Measurements from ENCODE around the gene ASB6.

ASB6 gene

GRCh38 chr9:129686736-129687135 is 44.8 kb upstream of the ASB6 start:
- H3K9me3 ChIP-seq (ENCODE audit: insufficient read depth, low read length, severe bottlenecking), result no peaks in the 10 kb centered on the region
- no peaks in the 10 kb centered on the region for H3K36me3 ChIP-seq (ENCODE audit: insufficient read depth, low read length)
- DNase-seq (no peak), ATAC-seq (ENCODE audit: insufficient read depth, low read depth) (no peak)
- H4K20me1 ChIP-seq (ENCODE audit: insufficient read depth, low read length), result no peaks in the 10 kb centered on the region
- H3K9ac ChIP-seq (ENCODE audit: low read depth, low read length), result no peak overlapping the region
- no peak overlapping the region for H2AFZ ChIP-seq (ENCODE audit: low read depth, low read length)
- TF ChIP-seq CTCF (IDR thresholded peaks at IDR 0.05; ENCODE audit: borderline replicate concordance, extremely low read depth, low read length, poor library complexity, severe bottlenecking), result no peak
- TF ChIP-seq EZH2 (IDR thresholded peaks at IDR 0.05; ENCODE audit: borderline replicate concordance, low read depth, low read length, severe bottlenecking), result no peak
- H3K4me2 ChIP-seq (ENCODE audit: insufficient read depth, low read length), result no peak overlapping the region
- H3K4me1 ChIP-seq (ENCODE audit: insufficient read depth, low read length), result no peaks in the 10 kb centered on the region
- no peaks in the 10 kb centered on the region for H3K27me3 ChIP-seq (ENCODE audit: insufficient read depth, low read length, poor library complexity)
- no peaks in the 10 kb centered on the region for H3K79me2 ChIP-seq (ENCODE audit: insufficient read depth, low read length)
- H3K4me3 ChIP-seq (ENCODE audit: low read depth in 1 of 2, low read length in 2 of 2), result no peak overlapping the region
- no peak overlapping the region for H3K27ac ChIP-seq (ENCODE audit: low read length)

GRCh38 chr9:129685933-129686259 is 43.9 kb upstream of the ASB6 start:
- Histone ChIP-seq H3K79me2 (ENCODE audit: insufficient read depth, low read length) (no peaks in the 10 kb centered on the region), H2AFZ (ENCODE audit: low read depth, low read length) (no peak overlapping the region), H3K9ac (ENCODE audit: low read depth, low read length) (no peak overlapping the region), H3K27ac (ENCODE audit: low read length) (no peak overlapping the region), H3K9me3 (ENCODE audit: insufficient read depth, low read length, severe bottlenecking) (no peaks in the 10 kb centered on the region), H3K4me2 (ENCODE audit: insufficient read depth, low read length) (no peak overlapping the region), H3K27me3 (ENCODE audit: insufficient read depth, low read length, poor library complexity) (no peaks in the 10 kb centered on the region), H3K36me3 (ENCODE audit: insufficient read depth, low read length) (no peaks in the 10 kb centered on the region), H4K20me1 (ENCODE audit: insufficient read depth, low read length) (no peaks in the 10 kb centered on the region), H3K4me1 (ENCODE audit: insufficient read depth, low read length) (no peaks in the 10 kb centered on the region), H3K4me3 (ENCODE audit: low read depth in 1 of 2, low read length in 2 of 2) (no peak overlapping the region)
- DNase-seq (no peak), ATAC-seq (ENCODE audit: insufficient read depth, low read depth) (no peak)
- TF ChIP-seq EZH2 (IDR thresholded peaks at IDR 0.05; ENCODE audit: borderline replicate concordance, low read depth, low read length, severe bottlenecking) (no peak), CTCF (IDR thresholded peaks at IDR 0.05; ENCODE audit: borderline replicate concordance, extremely low read depth, low read length, poor library complexity, severe bottlenecking) (no peak)

- Histone ChIP-seq H3K4me1 (ENCODE audit: insufficient read depth, low read length) (no peaks in the 10 kb centered on the region), H3K9ac (ENCODE audit: low read depth, low read length) (no peak overlapping the region), H3K36me3 (ENCODE audit: insufficient read depth, low read length) (no peaks in the 10 kb centered on the region), H2AFZ (ENCODE audit: low read depth, low read length) (no peak overlapping the region), H3K4me2 (ENCODE audit: insufficient read depth, low read length) (no peak overlapping the region), H3K9me3 (ENCODE audit: insufficient read depth, low read length, severe bottlenecking) (no peaks in the 10 kb centered on the region), H3K4me3 (ENCODE audit: low read depth in 1 of 2, low read length in 2 of 2) (no peak overlapping the region), H3K79me2 (ENCODE audit: insufficient read depth, low read length) (no peaks in the 10 kb centered on the region), H4K20me1 (ENCODE audit: insufficient read depth, low read length) (no peaks in the 10 kb centered on the region), H3K27ac (ENCODE audit: low read length) (no peak overlapping the region), H3K27me3 (ENCODE audit: insufficient read depth, low read length, poor library complexity) (no peaks in the 10 kb centered on the region)
- ATAC-seq (ENCODE audit: insufficient read depth, low read depth), result no peak
- no peak for TF ChIP-seq EZH2 (IDR thresholded peaks at IDR 0.05; ENCODE audit: borderline replicate concordance, low read depth, low read length, severe bottlenecking)
- no peak for TF ChIP-seq CTCF (IDR thresholded peaks at IDR 0.05; ENCODE audit: borderline replicate concordance, extremely low read depth, low read length, poor library complexity, severe bottlenecking)
- DNase-seq, result no peak
Observed at GRCh38 chr9:129685220-129685932, 43.4 kb upstream of the ASB6 start.

Data from DND-41 (cell line).